Right ventricle myocardium superior (tissue), 1 donor: ENCODE measurements around the gene SHISA4. TPM values are rescaled to one million over a fixed set of nuclear protein-coding genes. Genes with fewer than 3 reads are reported as not detected.
"Not testable (repeated sequence)": the region's sequence is repeated elsewhere in the genome, so short reads cannot be mapped to it uniquely, and the experiment has no call there.

Experiments used
- ATAC-seq: fragments of 200-7000 bp; cut with Tn5 transposase; one replicate; pipeline ENCODE4 v1.9.1; 2020; ENCODE audit warnings: mild to moderate bottlenecking; ENCODE audit not compliant: poor library complexity
- DNase-seq: peaks from one replicate; pipeline ENCODE4 v3.0.0-alpha.2; 2020
- intact Hi-C: fragments of 100-400 bp; cut with DNase I; formaldehyde crosslinking; loops from one replicate; pipeline ENCODE4 v1.11.2; 2022
- total RNA-seq: library from RNA; stranded (reverse); fragmentation: NEBNext Ultra II Directional; extraction: Animal tissue kit (Norgen Biotek cat#: 25700); gene quantifications from one replicate; pipeline ENCODE4 v1.2.1, GENCODE V29; 2021
- donor health status: DM: no; HTN: yes; CAD: no; lungs with severe emphysema.

The SHISA4 gene
- total RNA-seq, 1 donor from 2014 or later = 162 TPM

GRCh38 chr1:201894343-201895119 lies 5.8 kb downstream of the SHISA4 start:
- DNase-seq (no peak), ATAC-seq (no peak)
- intact Hi-C loops = loop anchor here (5.0 kb wide), 2 partner anchors 53 to 78 kb away; partner anchors contain the start of gene LMOD1

DNA sequence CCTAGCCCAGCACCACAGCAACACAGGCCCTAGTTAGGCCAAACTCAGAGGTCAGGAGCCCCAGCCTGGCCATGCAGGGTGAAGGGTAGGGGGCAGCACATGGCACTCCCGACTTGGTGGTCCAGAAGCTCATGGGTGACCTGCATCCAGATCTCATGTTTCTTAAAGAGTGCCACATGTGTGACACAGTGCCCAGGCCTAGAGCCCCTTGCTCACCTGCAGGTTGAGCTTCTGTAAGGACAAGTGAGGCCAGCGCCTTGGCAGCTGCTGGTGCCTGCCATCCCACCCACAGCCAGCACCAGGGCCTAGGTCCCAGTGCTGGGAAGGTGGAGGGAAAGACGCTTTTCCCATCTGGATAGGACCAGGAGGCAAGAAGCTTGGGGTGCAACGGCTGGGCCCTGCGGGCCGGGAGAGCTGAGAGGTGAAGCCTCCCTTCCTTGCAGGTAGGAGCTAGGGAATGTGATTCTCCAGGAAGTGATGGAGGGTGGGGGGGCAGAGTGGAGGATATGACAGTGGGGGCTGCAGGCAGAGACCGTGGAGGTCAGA lies 6.5 kb downstream of the SHISA4 start:
- intact Hi-C loops = loop anchor here (5.0 kb wide), 2 partner anchors 52 to 77 kb away; partner anchors contain the start of gene LMOD1
- ATAC-seq (no peak), DNase-seq (no peak)

GRCh38 chr1:201895913-201896807 lies 7.5 kb downstream of the SHISA4 start:
- intact Hi-C loops = loop anchor here (5.0 kb wide), 2 partner anchors 51 to 76 kb away; partner anchors contain the start of gene LMOD1
- ATAC-seq (peak; percentile 91), DNase-seq (peak; percentile 94)

- DNase-seq = peak; percentile 57
- intact Hi-C loops = loop anchor here (5.0 kb wide), 2 partner anchors 50 to 75 kb away; partner anchors contain the start of gene LMOD1
- ATAC-seq = peak; percentile 66
Measured at GRCh38 chr1:201896951-201897391, 8.3 kb downstream of the SHISA4 start.

GRCh38 chr1:201898240-201898894 lies 9.7 kb downstream of the SHISA4 start:
- intact Hi-C loops = loop anchor here (5.0 kb wide), 2 partner anchors 49 to 74 kb away; partner anchors contain the start of gene LMOD1
- no peak for DNase-seq
- no peak for ATAC-seq

- intact Hi-C loops = loop anchor here (5.0 kb wide), 2 partner anchors 48 to 73 kb away; partner anchors contain the start of gene LMOD1
- DNase-seq = no peak
- no peak for ATAC-seq
Measured at GRCh38 chr1:201898992-201899391, 10.3 kb downstream of the SHISA4 start.

DNA sequence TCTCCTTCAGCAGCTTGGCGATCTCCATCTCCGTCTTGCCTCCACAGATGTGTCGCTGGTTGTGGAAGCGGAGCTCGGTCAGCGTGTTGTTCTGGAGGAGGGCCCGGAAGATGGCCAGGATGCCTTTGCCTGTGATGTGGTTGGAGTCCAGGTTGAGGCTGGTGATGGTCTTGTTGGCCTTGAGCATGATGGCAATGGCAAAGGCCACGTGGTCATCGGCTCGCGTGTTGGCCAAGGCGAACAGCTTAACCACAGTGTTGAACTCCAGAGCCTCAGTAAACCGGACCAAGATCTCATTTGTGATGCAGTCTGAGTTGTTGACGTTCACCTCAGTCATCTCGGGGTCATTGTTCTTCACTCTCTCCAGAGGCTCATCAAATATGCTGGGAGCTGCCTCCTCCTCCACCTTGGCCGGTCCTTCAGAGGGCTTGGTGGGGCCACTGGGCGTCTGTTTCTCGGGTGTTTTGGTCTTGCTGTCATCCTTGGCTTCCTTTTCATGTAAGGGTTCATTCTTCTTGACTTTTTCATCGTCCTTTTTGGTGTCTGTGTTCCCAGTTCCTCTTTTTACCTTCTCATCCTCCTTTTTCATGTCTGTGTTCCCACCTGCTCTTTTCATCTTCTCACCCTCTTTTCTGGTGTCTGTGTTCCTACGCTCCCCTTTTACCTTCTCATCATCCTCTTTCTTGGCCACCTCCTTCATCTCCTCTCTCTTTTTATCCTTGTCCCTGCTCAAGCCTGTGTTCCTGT lies 11.2 kb downstream of the SHISA4 start:
- ATAC-seq = no peak
- DNase-seq = no peak
- intact Hi-C loops = loop anchor here (5.0 kb wide), 2 partner anchors 47 to 72 kb away; partner anchors contain the start of gene LMOD1

DNA sequence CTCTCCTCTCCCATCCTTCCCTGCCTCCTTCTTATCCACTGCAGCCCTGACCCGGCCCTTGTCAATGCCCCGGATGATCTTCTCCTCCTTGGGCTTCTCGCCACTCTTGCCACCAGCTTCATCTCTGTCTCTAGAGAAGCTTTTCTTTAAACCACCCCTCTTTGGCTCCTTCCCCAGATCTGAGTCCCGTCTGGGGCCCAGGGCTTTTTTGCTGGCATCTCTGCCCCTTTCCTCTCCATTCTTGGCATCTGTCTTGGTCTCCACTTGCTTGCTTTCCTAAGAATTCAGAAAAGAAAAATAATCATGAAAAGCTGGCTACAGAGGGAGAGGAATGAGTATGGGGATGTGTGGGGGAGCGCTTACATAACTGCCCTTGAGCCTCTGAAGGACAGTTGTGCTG lies 11.8 kb downstream of the SHISA4 start:
- intact Hi-C loops = no loop called here
- ATAC-seq (no peak), DNase-seq (no peak)

GRCh38 chr1:201901036-201901435 lies 12.3 kb downstream of the SHISA4 start:
- intact Hi-C loops, DNase-seq, ATAC-seq: not testable (repeated sequence)

- intact Hi-C loops = no loop called here
- ATAC-seq (no peak), DNase-seq (no peak)
Measured at GRCh38 chr1:201902198-201902597, 13.5 kb downstream of the SHISA4 start.

GRCh38 chr1:201903135-201903534 lies 14.4 kb downstream of the SHISA4 start:
- intact Hi-C loops = no loop called here
- ATAC-seq (peak; percentile 35), DNase-seq (no peak)

GRCh38 chr1:201904579-201904978 lies 15.9 kb downstream of the SHISA4 start:
- ATAC-seq (peak; percentile 71), DNase-seq (no peak)
- intact Hi-C loops = no loop called here

GRCh38 chr1:201905234-201905890 lies 16.7 kb downstream of the SHISA4 start:
- intact Hi-C loops = no loop called here
- DNase-seq (no peak), ATAC-seq (peak; percentile 5)

DNA sequence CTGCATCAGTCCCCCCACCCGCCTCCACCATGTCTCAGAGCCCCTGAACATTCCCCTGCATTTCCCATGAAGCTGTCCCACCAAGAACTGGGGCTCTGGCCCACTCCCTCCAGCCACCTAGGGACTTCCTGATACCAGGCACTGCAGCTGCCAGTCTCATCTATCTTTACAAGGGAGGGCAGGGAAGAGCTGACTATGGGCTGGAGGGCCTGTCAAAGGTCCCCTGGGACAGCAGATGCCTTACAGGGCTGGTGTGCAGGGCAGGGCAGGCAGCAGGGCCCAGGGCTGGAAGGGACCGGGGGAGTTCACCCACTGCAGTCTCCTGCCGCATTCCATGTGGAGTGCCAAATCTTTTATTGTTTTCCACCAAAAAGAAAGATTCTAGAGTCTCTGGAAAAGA lies 17.6 kb downstream of the SHISA4 start:
- DNase-seq (no peak), ATAC-seq (no peak)
- intact Hi-C loops = no loop called here

GRCh38 chr1:201907621-201908020 lies 18.9 kb downstream of the SHISA4 start:
- DNase-seq = no peak
- intact Hi-C loops = no loop called here
- ATAC-seq = no peak

DNA sequence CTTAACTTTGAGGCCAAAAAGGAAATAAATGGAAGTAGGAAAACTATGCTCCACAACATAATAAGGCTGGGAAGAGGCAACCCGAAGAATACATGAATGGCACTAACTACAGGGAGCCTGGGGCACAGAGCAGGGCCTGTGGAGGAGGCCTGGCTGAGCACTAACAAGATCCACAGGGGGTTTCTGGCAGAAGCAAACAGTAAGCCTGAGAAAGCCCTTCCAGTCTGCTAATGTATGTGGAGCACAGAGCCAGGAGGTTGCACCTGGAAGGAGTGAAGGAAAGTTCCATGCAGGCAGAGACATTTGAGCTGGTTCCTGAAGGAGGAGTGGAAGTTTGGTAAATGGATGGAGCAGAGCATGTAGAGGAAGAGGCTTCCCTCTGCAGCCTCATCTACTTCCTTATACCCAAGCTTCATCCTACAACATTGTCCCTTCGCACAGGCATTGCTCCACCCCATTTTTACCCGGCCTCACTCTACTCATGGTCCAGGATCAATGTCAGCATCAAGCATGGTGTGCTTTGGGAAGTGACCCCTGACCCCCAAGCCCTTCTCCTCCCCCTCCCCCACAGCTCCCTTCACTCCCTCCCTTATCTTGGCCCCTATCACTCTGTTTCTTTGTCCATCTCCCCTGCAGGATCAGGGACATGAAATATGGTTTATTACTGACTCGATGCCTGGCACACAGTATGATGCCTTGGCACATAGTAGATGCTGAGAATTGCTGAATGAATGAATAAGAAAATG lies 23.3 kb downstream of the SHISA4 start:
- no peak for DNase-seq
- ATAC-seq = no peak
- intact Hi-C loops = no loop called here

DNA sequence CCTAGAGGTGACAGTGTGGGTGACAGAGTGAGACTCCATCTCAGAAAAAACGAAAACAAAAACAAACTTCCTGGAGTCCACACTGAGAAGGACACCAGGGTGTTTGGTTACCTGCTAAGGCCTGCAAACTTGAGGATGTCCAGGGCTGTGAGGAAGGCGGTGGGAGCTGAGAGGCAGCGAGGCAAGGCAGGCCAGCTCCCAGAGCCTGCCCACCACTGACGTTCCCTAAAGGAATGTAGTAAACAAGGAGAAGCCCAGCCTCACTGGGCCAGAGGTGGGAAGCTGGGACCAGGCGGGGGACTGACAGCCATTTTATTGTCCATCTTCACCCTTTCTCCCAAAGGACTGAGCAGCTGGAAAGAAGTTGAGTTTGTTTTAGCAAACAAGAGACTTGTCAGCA lies 24.1 kb downstream of the SHISA4 start:
- DNase-seq (no peak), ATAC-seq (no peak)
- intact Hi-C loops = no loop called here
